Activated CD8-positive, alpha-beta memory T cell treated with anti-CD3 and anti-CD28 coated beads for 36 hours (primary cell): ENCODE measurements around the gene PCDHB7. TPM values are rescaled to one million over a fixed set of nuclear protein-coding genes. Genes with fewer than 3 reads are reported as not detected.
"Not testable (repeated sequence)": the region's sequence is repeated elsewhere in the genome, so short reads cannot be mapped to it uniquely, and the experiment has no call there.

Experiments
- CTCF ChIA-PET: fragments of 350-600 bp; sonication (Branson Sonifier 250); formaldehyde crosslinking; loops from one replicate; lab custom pipeline; 2021; ENCODE audit warnings: antibody characterized with exemption; lab: Charles Lee
- POLR2A ChIA-PET: fragments of 350-600 bp; sonication (Branson Sonifier 250); formaldehyde crosslinking; loops from one replicate; lab custom pipeline; 2021; ENCODE audit warnings: antibody characterized with exemption; lab: Charles Lee
- total RNA-seq, 2 experiments: library from RNA; stranded (reverse); gene quantifications; one replicate each; pipeline ENCODE4 v1.2.3, GENCODE V29; 2021

Gene PCDHB7
- total RNA-seq, result not detected

DNA sequence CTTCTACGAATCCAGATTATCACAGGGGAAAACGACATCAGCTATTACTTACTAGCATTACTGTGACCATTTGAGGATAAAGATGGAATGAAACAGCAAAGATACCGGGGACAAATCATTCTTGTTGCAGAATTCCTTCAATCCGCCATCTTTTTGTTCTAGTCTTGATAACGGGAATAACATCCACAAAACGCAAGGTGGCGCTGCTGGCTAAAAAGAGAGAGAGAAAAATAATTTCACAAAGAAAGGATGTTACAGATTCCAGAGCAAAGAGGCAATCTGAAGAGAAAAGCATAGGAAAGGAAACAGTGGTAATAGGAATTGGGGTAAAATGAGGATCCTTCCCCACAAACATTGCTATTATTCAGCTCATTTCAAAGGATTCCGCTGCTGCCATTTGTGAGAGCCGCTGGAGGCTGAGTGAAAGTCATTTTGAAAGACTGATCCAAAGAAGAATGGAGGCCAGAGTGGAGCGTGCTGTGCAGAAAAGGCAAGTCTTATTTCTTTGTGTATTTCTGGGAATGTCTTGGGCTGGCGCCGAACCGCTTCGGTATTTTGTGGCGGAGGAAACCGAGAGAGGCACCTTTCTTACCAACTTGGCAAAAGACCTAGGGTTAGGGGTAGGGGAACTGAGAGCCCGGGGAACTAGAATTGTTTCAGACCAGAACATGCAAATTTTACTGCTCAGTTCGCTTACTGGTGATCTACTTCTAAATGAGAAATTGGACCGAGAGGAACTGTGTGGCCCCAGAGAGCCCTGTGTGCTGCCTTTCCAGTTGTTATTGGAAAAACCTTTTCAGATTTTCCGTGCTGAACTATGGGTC lies at the start of gene PCDHB7:
Gene PCDHB7, plus strand, starts transcription at position 264 of the 824 bp plus-strand sequence. Its CDS starts 192 bp downstream, at position 456.
- ChIA-PET POLR2A (no interaction called here), CTCF (no interaction called here)

DNA sequence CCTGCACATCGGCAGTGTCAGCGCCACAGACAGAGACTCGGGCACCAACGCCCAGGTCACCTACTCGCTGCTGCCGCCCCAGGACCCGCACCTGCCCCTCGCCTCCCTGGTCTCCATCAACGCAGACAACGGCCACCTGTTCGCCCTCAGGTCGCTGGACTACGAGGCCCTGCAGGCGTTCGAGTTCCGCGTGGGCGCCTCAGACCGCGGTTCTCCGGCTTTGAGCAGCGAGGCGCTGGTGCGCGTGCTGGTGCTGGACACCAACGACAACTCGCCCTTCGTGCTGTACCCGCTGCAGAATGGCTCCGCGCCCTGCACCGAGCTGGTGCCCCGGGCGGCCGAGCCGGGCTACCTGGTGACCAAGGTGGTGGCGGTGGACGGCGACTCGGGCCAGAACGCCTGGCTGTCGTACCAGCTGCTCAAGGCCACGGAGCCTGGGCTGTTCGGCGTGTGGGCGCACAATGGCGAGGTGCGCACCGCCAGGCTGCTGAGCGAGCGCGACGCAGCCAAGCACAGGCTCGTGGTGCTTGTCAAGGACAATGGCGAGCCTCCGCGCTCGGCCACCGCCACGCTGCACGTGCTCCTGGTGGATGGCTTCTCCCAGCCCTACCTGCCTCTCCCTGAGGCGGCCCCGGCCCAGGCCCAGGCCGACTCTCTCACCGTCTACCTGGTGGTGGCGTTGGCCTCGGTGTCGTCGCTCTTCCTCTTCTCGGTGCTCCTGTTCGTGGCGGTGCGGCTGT lies 48.9 kb upstream of the PCDHB7 start:
- POLR2A ChIA-PET, CTCF ChIA-PET: not testable (repeated sequence)

DNA sequence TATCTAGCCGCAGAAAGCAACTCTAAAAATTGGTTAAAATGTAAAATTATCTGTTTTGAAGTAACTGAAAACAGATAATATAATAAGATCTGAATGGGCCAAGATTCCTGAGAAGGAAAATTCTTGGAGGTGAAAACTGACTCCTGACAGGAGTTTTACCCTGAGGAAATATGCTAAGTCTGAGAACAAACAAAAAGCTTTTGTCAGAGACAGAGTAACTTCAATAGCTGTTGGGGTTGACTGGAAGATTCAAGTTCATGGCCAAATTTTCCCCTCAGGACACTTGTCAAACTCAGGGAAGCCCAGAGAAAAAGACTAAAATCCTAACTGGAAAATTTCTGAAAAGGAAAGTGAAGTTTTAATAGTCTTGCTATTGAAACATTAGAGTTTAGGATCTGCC lies 45.1 kb upstream of the PCDHB7 start:
- ChIA-PET CTCF (no interaction called here), POLR2A (no interaction called here)

DNA sequence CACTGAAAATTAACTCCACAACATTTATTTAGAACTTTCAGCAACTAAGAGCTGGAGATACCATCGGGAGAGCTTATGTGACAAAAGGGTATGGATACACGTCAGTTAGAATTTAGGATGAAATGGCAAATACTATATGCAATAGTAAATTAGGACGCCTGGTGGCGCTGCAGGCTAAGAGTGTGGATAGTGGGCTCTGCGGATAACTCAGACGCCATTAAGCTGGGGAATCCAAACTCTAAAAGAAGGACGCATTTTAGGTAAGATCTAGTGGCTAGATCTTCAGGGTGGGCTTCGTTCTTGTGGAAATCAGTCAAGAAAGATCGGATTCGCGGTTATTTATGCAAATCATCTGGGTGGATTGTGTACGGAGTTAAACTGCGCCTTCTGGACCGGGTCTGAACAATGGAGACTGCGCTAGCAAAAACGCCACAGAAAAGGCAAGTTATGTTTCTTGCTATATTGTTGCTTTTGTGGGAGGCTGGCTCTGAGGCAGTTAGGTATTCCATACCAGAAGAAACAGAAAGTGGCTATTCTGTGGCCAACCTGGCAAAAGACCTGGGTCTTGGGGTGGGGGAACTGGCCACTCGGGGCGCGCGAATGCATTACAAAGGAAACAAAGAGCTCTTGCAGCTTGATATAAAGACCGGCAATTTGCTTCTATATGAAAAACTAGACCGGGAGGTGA lies 37.3 kb upstream of the PCDHB7 start, which contains the start of gene PCDHB5:
Gene PCDHB5, plus strand, starts transcription at position 177 of the 688 bp plus-strand sequence. Its CDS starts 229 bp downstream, at position 406.
- CTCF ChIA-PET, result no interaction called here
- POLR2A ChIA-PET, result no interaction called here

DNA sequence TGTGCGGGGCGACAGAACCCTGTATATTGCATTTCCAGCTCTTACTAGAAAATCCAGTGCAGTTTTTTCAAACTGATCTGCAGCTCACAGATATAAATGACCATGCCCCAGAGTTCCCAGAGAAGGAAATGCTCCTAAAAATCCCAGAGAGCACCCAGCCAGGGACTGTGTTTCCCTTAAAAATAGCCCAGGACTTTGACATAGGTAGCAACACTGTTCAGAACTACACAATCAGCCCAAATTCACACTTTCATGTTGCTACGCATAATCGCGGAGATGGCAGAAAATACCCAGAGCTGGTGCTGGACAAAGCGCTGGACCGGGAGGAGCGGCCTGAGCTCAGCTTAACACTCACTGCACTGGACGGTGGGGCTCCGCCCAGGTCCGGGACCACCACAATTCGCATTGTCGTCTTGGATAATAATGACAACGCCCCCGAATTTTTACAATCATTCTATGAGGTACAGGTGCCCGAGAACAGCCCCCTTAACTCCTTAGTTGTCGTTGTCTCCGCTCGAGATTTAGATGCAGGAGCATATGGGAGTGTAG lies 36.7 kb upstream of the PCDHB7 start:
- ChIA-PET CTCF (no interaction called here), POLR2A (no interaction called here)

DNA sequence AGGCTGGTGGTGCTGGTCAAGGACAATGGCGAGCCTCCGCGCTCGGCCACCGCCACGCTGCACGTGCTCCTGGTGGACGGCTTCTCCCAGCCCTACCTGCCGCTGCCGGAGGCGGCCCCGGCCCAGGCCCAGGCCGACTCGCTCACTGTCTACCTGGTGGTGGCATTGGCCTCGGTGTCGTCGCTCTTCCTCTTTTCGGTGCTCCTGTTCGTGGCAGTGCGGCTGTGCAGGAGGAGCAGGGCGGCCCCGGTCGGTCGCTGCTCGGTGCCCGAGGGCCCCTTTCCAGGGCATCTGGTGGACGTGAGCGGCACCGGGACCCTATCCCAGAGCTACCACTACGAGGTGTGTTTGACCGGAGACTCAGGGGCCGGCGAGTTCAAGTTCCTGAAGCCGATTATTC lies 35.1 kb upstream of the PCDHB7 start:
- POLR2A ChIA-PET, CTCF ChIA-PET: not testable (repeated sequence)

DNA sequence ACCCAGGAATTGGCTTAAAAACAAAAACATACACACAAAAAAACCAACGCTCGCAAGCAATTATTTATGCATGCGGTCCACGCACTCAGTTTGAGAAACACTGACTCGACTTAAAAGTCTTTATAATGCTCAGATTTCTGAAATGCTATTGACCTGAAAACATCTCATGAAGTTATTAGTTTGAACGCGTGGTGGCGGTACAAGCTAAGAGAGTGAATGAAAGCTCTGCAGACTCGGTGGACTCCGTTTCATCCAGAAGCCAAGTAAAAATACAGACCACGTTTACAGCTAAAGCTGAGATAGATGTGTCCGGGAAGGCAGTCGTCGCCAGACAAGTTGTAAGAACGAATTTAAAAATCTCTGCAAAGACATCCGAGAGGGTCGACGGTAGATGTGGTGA lies 22.6 kb upstream of the PCDHB7 start, which contains the start of gene PCDHB6:
Gene PCDHB6, plus strand, starts transcription at position 246 of the 400 bp plus-strand sequence. CDS start 201 bp downstream, outside the sequence.
- ChIA-PET CTCF (no interaction called here), POLR2A (no interaction called here)

DNA sequence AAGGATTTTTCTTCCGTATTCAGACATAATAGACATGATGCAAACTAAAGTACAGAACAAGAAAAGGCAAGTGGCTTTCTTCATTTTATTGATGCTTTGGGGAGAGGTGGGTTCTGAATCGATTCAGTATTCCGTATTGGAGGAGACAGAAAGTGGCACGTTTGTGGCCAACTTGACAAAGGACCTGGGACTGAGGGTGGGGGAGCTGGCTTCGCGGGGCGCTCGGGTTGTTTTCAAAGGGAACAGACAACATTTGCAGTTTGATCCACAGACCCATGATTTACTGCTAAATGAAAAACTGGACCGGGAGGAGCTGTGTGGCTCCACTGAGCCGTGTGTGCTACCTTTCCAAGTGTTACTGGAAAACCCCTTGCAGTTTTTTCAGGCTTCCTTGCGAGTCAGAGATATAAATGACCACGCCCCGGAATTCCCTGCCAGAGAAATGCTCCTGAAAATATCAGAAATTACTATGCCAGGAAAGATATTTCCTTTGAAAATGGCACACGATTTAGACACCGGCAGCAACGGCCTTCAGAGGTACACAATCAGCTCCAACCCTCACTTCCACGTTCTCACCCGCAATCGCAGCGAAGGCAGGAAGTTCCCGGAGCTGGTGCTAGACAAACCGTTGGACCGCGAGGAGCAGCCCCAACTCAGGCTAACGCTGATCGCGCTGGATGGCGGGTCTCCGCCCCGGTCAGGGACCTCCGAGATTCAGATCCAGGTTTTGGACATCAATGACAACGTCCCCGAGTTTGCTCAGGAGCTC lies 22.0 kb upstream of the PCDHB7 start:
- ChIA-PET CTCF (no interaction called here), POLR2A (no interaction called here)

DNA sequence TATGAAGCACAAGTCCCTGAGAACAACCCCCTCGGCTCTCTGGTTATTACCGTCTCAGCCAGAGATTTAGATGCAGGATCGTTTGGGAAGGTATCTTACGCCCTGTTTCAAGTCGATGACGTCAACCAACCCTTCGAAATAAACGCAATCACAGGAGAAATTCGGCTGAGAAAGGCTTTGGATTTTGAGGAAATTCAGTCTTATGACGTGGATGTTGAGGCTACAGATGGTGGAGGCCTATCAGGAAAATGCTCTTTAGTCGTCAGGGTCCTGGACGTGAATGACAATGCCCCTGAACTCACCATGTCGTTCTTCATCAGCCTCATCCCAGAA lies 21.5 kb upstream of the PCDHB7 start:
- ChIA-PET CTCF (no interaction called here), POLR2A (no interaction called here)

DNA sequence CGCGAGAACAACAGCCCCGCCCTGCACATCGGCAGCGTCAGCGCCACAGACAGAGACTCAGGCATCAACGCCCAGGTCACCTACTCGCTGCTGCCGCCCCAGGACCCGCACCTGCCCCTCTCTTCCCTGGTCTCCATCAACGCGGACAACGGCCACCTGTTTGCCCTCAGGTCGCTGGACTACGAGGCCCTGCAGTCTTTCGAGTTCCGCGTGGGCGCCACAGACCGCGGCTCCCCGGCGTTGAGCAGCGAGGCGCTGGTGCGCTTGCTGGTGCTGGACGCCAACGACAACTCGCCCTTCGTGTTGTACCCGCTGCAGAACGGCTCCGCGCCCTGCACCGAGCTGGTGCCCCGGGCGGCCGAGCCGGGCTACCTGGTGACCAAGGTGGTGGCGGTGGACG lies 20.8 kb upstream of the PCDHB7 start:
- CTCF ChIA-PET, POLR2A ChIA-PET: not testable (repeated sequence)

DNA sequence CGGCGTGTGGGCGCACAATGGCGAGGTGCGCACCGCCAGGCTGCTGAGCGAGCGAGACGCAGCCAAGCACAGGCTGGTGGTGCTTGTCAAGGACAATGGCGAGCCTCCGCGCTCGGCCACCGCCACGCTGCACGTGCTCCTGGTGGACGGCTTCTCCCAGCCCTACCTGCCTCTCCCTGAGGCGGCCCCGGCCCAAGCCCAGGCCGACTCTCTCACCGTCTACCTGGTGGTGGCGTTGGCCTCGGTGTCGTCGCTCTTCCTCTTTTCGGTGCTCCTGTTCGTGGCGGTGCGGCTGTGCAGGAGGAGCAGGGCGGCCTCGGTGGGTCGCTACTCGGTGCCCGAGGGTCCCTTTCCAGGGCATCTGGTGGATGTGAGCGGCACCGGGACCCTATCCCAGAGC lies 20.3 kb upstream of the PCDHB7 start:
- POLR2A ChIA-PET, CTCF ChIA-PET: not testable (repeated sequence)

DNA sequence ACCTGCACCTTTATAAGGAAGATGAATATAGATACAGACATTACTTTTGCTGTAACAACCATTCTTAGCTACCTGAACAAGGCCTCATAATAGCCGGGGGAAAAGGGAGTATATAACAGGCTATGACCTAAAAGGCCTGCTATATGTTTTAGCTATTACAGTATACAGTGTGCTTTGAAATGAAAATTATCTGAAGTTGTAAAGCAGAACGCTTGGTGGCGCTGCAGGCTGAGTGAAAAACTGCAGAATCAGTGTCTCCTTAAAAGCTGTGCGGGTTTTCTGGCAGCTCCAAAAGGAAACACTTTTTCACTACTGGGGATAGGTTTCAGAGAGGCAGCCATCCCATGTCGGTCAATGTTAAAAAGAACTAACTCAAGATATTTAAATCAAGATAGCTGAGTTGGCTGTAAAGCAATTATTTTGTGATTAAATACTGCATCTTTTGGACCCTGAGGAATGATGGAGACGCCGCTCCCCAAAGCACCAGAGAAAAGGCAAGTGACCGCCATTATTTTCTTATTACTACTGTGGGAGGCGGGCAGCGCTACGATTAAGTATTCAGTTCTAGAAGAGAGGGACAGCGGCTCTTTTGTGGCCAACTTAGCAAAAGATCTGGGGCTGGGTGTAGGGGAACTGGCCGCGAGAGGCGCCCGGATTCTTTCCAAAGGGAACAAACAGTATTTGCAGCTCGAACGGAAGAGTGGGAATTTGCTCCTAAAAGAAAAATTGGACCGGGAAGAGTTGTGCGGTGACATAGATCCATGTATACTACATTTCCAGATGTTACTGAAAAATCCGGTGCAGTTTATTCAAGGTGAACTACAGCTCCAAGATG lies 16.7 kb upstream of the PCDHB7 start:
- ChIA-PET POLR2A (no interaction called here), CTCF (no interaction called here)

DNA sequence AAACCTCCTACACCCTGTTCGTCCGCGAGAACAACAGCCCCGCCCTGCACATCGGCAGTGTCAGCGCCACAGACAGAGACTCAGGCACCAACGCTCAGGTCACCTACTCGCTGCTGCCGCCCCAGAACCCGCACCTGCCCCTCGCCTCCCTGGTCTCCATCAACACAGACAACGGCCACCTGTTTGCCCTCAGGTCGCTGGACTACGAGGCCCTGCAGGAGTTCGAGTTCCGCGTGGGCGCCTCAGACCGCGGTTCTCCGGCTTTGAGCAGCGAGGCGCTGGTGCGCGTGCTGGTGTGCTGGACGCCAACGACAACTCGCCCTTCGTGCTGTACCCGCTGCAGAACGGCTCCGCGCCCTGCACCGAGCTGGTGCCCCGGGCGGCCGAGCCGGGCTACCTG lies 15.1 kb upstream of the PCDHB7 start:
- CTCF ChIA-PET, POLR2A ChIA-PET: not testable (repeated sequence)

DNA sequence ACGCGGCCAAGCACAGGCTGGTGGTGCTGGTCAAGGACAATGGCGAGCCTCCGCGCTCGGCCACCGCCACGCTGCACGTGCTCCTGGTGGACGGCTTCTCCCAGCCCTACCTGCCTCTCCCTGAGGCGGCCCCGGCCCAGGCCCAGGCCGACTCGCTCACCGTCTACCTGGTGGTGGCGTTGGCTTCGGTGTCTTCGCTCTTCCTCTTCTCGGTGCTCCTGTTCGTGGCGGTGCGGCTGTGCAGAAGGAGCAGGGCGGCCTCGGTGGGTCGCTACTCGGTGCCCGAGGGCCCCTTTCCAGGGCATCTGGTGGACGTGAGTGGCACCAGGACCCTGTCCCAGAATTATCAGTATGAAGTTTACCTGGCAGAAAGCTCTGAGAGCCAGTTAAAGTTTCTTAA lies 14.5 kb upstream of the PCDHB7 start:
- POLR2A ChIA-PET, CTCF ChIA-PET: not testable (repeated sequence)

DNA sequence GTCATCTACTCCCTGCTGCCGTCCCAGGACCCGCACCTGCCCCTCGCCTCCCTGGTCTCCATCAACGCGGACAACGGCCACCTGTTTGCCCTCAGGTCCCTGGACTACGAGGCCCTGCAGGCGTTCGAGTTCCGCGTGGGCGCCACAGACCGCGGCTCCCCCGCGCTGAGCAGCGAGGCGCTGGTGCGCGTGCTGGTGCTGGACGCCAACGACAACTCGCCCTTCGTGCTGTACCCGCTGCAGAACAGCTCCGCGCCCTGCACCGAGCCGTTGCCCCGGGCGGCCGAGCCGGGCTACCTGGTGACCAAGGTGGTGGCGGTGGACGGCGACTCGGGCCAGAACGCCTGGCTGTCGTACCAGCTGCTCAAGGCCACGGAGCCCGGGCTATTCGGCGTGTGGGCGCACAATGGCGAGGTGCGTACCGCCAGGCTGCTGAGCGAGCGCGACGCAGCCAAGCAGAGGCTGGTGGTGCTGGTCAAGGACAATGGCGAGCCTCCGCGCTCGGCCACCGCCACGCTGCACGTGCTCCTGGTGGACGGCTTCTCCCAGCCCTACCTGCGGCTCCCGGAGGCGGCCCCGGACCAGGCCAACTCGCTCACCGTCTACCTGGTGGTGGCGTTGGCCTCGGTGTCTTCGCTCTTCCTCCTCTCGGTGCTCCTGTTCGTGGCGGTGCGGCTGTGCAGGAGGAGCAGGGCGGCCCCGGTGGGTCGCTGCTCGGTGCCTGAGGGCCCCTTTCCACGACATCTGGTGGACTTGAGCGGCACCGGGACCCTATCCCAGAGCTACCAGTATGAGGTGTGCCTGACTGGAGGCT lies 2.1 kb downstream of the PCDHB7 start:
- POLR2A ChIA-PET, CTCF ChIA-PET: not testable (repeated sequence)

DNA sequence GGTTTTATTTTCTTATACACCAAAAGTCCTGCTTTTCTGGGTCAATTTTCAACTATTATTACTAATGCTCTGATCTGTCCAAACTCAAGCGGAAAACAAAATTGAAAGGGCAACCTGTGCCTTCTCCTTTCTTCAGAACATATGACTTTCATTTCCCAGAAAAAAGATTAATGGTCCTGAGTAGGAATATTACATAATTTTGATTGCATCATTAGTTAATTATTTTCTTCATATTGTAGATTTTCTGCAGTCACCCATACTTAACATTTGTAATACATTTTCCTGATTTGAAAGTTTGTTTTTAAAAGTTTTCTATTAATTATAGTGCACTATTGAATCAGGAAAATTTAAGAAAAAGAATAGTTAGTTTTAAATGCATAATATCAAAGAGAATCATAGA lies 3.5 kb downstream of the PCDHB7 start:
- ChIA-PET POLR2A (no interaction called here), CTCF (no interaction called here)

DNA sequence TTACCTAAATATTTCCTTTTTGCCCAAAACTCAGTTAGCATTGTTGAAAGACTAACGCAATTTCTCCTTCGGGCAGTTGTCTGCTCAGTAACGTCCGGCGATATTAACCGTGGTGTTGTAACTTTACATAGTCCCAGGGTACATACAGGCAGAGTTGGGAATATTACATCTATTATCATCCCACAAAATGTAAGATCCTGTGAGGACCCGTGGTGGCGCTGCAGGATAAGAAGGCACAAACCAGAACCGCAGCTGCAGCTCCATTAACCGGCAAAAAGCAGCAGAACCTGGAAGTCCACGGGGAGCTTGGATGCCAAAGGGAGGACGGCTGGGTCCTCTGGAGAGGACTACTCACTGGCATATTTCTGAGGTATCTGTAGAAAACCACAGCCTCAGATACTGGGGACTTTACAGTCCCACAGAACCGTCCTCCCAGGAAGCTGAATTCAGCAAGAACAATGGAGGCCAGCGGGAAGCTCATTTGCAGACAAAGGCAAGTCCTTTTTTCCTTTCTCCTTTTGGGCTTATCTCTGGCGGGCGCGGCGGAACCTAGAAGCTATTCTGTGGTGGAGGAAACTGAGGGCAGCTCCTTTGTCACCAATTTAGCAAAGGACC lies 5.2 kb downstream of the PCDHB7 start, which contains the start of gene PCDHB8:
Gene PCDHB8, plus strand, starts transcription at position 214 of the 615 bp plus-strand sequence. Its CDS starts 245 bp downstream, at position 459.
- POLR2A ChIA-PET, CTCF ChIA-PET: not testable (repeated sequence)
